GM21360 (cell line): ENCODE results near the gene THRB.

Experiments used
- ATAC-seq: cut with Tn5 transposase; IDR thresholded peaks from one replicate; pipeline ENCODE4 v1.9.1; 2021; ENCODE audit warnings: mild to moderate bottlenecking, moderate library complexity; ENCODE audit not compliant: unreplicated experiment

THRB gene

DNA sequence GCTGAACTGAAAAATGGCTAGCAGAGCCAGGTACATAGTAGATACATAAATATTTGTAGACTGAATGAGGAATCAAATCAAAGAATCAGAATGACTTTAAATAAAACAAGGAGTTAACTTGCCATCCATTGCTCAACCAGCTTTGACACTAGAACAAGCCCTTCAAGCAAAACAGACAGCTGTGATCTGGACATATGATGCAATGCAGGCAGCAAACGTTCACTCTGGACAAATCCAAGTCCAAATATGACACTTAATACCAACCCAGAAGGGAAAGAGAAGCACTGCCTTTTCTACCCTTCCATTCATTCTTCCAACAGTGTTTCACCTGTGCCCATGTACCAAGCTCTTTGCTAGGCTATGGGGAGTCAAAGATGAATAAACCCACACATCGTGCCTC is 4.5 kb downstream of the THRB start:
- no peak for ATAC-seq

DNA sequence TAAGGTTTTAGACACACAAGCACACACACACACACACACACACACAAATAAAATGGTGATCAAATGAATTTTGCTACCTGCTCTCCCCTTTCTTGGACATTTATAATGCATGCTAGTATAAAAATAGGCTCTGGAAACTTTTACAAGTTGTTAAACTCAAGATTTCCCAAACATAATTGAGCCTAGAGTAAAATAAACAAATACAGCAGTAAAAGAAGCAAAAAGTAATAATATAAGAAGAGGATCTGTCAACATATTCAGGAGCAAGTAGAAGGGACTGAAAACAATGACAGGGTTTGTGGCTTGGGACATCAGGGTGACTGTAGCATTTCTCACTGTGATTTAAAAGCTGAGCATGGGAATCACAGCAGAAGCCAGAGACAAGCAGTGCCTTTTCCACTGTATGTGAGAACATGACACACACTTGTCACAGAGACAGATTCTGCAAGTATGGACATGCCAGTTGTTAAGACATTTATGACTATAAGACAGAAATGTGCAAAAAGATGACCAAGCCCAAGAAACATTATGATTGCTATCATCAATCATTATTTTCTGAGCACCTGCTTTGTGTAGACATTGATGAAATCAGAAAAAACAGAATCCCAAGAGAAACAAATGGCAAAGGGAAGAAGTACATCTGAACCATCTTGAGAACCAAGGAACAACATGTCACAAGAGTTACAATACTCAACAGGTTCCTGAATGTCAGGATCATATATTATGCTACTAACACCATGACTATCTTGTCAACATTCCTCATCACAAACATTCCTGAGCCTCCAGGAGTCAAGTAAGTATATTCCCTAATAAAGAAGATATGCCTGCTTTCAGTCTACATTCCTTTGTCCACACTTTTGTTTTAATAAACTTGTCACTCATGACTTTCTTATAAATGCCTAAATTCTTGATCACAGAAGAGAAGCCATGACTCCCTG is 7.1 kb downstream of the THRB start:
- ATAC-seq: no peak

GRCh38 chr3:24485511-24485910 is 9.1 kb downstream of the THRB start:
- no peak for ATAC-seq

DNA sequence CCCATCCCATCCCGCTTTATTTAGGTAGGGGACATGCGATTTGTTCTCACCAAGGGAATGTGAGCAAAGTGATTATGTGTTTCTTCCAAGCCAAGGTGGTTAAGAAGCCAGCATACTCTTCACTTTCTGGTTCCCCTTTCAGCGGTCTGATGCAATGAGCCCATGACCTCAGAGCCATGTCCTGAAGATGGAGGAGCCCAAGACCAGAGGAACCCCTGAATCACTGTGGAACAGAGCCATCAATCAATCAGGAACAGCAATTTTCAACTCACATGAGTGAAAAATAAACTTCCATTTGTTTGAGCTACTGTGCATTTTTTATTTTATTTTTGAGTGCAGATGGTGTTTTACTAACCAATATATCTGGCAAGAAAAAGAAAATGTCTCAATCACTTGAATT is 10.8 kb downstream of the THRB start:
- no peak for ATAC-seq

DNA sequence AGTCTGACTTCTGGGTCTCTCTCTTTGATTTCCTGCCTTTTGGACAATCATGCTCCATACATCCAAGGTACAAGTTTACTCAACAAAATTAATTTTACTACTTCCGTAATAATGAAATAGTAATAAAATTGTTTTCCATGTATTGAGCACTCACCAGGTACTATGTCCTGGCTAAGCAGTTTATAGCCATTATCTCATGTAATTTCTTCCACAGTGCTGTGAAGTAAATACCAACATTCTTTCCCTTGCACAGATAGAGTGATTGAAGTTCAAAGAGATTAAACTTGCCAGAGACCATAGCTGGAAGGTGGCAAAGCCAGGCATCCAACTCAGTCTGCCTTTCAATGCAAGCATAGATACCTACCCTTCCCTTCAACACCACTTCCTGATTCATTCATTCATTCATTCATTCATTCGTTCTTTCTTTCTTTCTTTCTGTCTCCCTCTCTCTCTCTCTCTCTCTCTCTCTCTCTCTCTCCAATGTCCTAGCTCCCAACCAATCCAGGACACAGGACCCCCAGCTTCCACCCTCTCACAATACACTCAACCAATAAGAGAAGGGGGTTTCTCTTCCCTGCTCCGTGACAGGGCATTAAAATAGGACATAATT is 12.4 kb downstream of the THRB start:
- ATAC-seq: no peak

GRCh38 chr3:24481193-24481592 is 13.5 kb downstream of the THRB start:
- no peak for ATAC-seq

DNA sequence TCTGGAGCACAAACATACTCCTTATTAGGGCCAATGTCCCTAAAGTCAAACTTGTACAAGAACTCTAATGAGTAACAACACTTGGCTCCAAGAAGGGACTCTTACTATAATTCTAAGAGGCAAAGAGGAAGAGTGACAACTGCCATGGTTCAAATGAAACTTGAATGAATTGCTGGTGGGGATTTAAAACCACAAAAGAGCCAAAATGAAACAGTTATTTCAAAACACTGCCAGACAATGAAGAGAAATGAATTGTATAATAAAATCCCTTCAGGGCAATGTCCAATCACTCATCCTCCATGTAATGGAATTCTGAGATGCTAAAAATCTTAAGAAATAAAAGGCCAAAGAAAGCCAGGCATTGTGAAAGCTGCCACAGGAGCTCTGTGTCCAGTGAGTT is 14.2 kb downstream of the THRB start:
- ATAC-seq: no peak

DNA sequence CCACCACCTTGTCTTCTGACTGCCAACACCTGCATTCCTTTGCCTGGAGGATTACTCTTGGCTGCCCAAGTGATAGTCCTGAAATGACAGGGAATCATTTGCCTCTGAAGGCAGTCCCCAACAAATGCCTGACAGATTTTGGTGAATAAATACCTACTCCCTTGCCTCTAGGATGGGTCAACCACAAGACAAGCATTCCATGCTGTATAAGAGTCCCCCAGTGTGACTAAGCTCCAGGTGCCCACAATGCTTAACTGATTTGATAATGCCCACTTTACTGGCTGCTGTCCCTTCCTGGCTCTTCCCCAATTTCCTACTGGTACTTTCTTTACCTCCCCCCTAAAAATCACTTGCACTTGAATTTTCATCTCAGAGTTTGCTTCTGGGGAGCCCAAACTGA is 14.8 kb downstream of the THRB start:
- ATAC-seq: no peak

DNA sequence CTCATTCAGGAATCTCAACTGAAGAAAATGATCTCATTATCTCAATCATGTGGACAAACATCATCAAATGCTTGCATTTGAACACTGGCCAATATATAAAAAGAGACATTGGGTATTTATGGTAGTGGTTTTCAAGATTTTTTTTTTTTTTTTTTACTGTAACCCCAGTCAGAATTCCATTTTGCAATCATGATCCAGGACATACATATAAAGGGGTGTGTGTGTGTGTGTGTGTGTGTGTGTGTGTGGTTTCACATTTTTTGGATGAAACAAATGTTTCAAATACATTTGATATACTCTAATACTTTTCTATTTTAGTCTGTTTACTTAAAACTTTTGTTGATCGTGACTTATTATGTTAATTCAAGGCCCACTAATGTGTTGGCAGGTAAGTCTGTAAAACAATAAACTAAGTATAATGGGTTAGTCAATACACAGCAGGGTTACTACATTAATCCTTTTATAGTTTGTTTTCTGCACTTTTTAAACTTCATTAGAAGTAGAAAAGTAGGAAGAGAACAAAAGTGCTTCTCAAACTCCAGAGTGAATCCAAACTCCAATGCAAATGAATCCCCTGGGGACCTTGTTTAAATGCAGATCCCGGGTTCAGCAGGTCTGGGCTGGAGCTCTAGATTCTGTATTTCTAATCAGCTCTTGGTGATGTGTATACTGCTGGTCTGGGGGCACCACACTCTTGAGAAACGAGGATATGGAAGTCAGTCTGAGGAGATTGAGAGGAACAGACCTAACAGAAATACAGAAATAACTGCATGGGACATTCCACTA is 17.6 kb downstream of the THRB start:
- ATAC-seq: no peak

GRCh38 chr3:24475925-24476324 is 18.7 kb downstream of the THRB start:
- ATAC-seq: no peak

DNA sequence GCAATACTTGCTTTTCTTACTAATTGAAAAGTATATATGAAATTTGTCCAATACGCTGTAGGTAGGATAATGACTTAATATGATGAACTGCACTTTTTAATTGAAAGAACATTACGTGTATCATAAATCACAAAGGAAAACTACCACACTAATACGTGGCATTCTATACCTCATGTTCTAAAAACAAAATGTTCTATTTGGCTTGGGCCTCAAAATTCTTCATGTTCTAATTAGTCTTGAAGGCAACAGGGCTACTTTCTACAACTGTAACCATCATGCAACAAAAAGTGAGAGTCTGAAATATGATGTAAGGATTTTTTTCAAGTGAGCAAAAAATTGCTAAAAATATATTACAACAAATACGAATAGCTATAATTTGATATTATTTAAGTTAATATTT is 19.8 kb downstream of the THRB start:
- ATAC-seq: no peak

DNA sequence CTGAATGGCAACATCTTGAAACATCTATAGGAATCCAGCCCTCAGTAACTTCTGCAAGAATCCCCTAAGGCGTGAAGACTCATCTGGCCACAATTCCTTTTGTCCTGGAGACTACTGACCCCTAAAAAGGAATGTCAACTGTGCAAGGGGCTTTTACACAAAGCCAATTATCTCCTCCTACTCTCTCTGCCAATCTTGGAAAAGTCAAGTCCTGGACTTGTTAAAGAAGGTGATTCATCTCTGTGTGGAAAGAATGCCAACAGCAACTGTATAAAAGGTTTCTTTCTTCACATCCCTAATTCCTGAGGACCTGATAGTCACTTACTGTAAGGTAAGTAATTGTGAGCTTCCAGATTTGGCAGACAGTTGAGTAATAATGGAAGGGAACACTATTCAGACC is 22.3 kb downstream of the THRB start:
- ATAC-seq: no peak

DNA sequence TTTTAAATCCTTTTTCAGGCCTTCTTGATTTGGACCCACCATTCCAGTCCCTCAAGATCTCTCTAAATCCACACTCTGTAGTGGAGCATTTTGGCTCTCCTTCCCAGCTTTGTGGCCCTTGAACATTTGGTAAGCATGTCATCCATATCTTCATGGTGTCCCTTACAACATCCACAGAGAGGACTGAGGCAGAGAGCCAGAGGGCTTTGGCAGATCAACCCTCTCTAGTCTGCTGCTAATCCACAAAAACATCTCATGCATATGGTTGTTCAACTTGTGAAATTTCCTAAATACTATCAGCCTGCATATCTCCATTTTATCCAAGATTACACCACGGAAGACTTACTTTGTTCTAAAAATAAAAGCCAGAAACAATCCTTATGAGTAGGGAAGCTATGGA is 23.2 kb downstream of the THRB start:
- no peak for ATAC-seq

DNA sequence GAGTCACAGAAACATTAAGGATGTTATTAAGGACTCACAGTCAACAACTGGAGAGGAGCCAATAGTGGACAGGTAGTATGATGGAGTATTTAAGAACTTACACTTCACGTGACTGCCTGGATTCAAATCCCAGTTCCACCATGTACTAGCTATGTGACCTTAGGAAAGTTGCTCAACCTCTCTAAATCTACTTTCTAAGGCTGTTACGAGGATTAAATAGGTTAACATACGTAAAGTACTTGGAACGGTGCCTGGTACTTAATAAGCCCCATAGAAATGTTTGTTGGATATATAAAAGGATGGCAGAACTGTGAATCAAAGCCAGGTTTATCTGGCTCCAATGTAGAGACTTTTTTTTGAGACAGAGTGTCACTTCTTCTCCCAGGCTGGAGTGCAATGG is 24.4 kb downstream of the THRB start:
- no peak for ATAC-seq

DNA sequence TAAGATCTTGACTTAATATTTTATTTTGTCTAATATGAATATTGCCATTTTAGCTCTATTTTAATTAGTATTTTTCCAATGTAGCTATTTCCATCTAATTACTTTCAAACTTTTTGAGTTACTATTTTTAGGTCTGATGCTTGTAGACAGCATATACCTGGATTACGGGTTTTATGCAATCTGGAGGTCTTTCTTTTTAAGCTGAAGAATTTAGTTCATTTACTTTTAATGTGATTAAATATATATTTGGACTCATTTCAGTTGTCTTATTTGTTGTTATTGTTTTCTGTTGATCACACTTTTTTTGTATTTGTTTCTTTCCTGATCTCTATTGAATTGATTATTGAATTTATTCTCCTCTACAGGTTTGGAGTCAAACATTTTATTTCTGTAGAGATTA is 30.3 kb downstream of the THRB start:
- no peak for ATAC-seq

- ATAC-seq: no peak
Observed at GRCh38 chr3:24462737-24463136, 31.9 kb downstream of the THRB start.

- no peak for ATAC-seq
Observed at GRCh38 chr3:24460974-24461373, 33.7 kb downstream of the THRB start.

GRCh38 chr3:24457719-24458118 is 36.9 kb downstream of the THRB start:
- no peak for ATAC-seq

- no peak for ATAC-seq
Observed at GRCh38 chr3:24454856-24455255, 39.8 kb downstream of the THRB start.

DNA sequence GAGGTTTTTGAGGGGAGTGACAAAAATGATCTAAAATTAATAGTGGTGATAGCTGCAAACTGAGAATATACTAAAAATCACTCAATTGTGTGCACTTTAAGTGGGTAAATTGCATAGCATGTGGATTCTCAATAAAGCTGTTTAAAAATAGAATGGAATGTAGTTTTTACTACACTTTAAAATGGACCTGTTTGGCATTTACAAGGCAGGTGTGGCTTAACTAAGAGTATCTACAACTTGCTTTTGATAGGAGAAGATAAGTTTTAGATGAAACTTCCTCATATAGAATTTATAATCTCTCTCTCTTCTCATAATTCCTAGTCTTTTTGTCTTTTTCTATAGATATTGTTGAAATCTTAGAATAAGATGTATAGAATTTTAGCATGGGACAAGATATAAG is 40.3 kb downstream of the THRB start:
- ATAC-seq: no peak

GRCh38 chr3:24451461-24452099 is 43.1 kb downstream of the THRB start:
- no peak for ATAC-seq
